Colon (tissue), 2 donors: Measurements from ENCODE around the gene TSACC.

ENCODE experiments used
- FAIRE-seq: peaks from 2 replicates; lab custom pipeline; 2012; peaks lifted over from hg19 to GRCh38; lab: Jason Lieb, UNC
- donor health status: control.
- donor health status: control.

Gene TSACC

GRCh38 chr1:156376958-156377919 is 38.9 kb downstream of the TSACC start:
- no peak for FAIRE-seq

- no peak for FAIRE-seq
Observed at GRCh38 chr1:156378557-156378956, 40.2 kb downstream of the TSACC start.

DNA sequence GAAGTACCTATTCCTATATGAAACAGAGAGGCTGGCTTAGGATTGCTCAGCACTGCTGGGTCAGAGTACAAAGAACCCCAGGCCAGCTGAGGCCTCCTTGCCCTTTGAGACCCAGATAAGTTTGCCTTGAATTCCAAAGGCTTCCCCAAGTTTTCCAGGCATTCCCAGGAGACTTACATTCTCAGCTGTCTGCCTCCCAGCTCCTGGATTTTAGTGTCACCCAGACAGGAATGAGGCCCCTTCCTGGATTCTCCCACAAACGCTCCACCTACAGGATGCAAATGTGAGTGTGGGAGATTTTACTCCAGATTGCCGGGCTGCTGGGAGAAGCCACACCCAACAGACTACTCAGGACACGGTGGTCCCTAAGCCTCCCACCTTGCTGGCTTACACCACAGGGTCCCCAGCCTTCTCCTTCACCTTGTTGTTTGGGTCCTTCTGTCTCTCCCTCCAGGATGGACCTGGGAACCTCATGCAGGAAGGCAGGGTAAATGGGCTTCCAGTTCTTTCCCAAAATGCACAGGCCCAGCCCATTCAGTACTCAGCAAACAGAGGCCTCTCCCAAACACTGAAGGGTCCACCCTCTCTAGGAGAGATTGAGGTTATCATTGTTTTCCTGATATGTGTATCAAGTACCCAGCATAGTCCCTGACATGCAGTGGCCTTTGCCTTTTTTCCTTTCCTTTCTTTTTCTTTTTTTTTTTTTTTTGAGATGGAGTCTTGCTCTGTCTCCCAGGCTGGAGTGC is 41.3 kb downstream of the TSACC start:
- FAIRE-seq, result no peak

DNA sequence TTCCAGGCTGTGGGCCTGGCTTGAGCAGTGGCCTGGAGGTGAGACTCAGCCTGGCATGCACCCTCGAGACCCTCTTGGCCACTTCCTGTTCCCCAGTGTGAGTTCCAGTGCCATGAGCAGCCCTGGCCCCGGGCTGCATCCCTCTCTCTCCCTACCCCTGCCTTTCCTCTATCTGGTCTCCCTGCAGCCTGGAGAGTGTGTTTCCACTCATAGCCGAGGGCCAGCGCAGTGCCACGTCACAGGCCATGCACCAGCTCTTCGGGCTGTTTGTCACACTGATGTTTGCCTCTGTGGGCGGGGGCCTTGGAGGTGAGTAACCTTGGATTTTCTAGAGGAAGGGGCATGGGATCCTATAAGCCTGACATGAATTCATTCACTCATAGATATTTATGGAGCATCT is 44.2 kb downstream of the TSACC start:
- FAIRE-seq, result no peak

DNA sequence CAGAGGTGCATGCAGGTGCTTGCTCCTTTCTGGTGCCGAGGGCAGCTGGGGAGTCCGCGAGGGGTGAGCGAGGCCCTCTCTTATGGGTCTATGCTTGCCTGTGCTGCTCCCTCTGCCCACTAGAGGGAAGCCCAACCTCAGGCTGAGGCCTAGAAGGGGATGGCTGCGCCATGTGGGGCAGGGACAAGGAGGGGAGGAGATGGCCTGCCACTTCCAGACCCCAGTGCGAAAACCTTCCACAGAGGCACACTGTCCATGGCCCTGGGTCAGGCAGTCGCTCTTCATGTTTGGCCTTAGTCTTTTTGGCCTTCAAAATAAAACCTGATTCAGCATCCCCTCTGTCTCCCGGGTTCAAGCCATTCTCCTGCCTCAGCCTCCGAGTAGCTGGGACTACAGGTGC is 44.7 kb downstream of the TSACC start:
- FAIRE-seq, result no peak

- FAIRE-seq, result no peak
Observed at GRCh38 chr1:156384007-156384406, 45.7 kb downstream of the TSACC start.

GRCh38 chr1:156384658-156385057 is 46.3 kb downstream of the TSACC start:
- no peak for FAIRE-seq

- FAIRE-seq, result no peak
Observed at GRCh38 chr1:156385534-156386031, 47.3 kb downstream of the TSACC start.

- no peak for FAIRE-seq
Observed at GRCh38 chr1:156386134-156386901, 48.0 kb downstream of the TSACC start.

GRCh38 chr1:156386949-156387869 is 48.9 kb downstream of the TSACC start:
- no peak for FAIRE-seq

- FAIRE-seq, result no peak
Observed at GRCh38 chr1:156387870-156388173, 49.5 kb downstream of the TSACC start.

DNA sequence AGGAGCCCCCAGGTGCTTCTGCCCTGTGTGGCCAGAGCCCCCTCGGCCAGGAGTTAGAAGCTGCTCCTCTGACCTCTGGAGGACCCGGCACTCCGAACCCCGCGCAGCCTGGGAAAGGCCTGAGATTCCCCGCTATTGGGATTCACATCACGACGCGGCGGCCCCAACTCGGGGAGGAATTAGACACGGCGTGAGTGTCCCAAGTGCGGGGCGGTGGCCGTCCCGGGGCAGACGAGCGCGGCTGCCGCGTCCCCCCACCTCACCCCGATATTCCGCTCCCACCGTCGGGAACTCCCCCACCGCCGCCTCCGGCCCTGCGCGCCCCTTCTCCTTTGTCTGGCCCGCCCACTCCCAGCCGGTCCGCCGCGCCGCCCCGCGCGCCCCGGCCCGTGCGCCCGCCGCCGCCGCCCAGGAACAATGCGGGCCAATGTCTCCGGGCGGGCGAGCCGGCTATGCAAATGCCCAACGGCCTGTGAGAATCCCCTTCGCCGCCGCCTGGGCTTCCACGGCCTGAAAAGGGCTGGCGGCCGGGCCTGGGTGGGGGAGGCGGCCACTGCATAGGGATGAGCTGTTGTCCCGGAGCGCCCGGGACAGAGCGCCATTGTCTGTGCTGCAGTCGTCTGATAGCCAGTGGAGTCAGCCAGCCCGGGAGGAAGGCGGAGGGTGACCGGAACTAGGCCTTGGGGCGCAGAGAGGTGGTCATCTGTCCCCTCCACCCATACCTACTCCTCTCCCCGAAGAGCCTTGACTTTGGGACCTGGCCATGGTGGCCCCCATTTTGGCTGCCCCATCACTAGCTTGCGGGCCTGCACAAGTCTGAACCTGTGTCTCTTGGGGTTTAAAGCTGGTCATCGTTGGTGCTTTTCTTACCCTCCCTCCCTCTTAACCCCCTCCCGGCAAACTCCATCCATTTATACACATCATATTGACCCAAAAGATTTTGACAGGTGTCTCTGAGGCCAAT is 50.1 kb downstream of the TSACC start:
- no peak for FAIRE-seq

DNA sequence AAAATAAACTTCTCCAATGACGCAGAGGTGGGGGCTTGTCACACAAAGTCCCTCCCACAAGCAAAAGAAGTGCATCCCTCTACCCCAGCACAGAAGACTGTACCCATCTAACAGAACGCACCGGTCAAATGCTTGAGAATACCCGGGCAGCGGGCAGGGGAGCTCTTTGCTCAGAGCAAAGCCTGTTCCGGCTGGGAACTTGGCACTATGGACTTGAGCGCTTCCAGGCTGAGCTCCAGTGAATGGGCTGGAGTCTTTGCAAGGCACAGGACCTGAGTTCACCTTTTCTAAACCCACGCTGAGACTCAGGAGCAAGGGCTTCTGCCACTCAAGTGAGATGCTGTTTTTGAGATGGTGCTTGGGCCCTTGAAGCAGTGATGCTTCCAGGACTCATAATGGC is 51.0 kb downstream of the TSACC start:
- no peak for FAIRE-seq

GRCh38 chr1:156390469-156391365 is 52.4 kb downstream of the TSACC start:
- no peak for FAIRE-seq

- FAIRE-seq, result no peak
Observed at GRCh38 chr1:156391366-156391677, 53.0 kb downstream of the TSACC start.

DNA sequence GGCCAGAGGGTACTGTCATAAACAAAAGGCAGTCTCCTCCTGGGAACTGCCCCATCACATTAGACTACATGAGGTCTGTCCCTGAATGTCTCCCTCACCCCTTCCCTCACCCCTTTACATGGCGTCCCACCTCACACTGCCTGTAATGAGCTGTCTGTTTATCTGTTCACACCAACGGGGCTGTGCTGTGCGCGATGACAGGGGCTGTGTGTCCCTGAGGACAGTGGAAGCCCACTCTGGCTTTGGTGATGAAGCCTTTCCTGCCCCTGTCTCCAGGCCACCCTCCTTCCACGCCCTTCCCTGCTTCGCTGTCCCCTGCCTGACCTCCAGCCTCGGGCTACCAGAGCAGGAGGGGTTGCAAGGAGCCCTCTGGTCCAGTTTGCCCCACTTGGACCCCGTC is 53.4 kb downstream of the TSACC start:
- no peak for FAIRE-seq

DNA sequence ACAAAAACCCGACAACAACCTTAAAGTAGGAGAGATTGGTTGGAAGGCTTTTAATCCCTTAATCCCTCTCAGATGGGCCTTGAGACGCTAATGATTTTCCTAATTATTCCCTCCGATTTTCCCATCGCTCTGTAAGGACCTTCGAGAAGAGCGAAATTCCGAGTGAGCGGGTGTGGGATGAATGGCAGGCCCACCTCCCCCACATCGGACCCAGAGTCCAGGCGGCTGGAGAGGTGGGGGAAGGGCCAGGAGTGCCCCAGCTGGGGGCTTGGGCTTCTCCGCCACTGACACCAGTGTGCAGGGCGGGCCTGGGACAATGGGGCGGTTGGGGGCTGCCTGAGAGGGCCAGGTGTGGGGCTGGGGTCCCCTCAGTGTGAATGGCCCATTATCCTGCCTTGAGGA is 54.1 kb downstream of the TSACC start:
- no peak for FAIRE-seq

GRCh38 chr1:156393095-156393494 is 54.8 kb downstream of the TSACC start:
- no peak for FAIRE-seq

DNA sequence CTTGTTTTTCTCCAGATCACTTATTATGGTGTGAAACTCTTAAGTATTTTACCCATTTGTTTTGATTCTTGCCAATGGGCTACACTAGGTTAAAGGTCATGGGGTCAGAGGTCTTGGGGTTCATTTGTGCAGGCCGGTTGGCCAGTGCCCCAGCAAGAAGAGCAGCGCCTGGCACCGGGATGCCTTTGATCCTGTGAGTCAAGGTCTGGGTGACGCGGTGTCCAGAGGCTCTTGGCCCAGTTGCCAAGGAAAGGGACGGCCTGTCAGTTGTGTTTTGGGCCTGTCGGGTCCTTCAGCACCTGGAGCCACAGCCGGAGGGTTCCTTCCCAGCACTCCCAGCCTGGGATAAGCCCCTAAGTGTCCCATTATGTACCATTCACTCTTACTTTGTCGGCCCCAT is 55.8 kb downstream of the TSACC start:
- no peak for FAIRE-seq
